Activated effector memory CD4-positive, alpha-beta T cell treated with anti-CD3 and anti-CD28 coated beads, Interleukin-2, amount 50 U/mL, for 16 hours (primary cell): ENCODE results near the gene TNFRSF8.

Experiments
- DNase-seq: peaks from one replicate; pipeline ENCODE4 v3.0.0-alpha.2; 2020

Gene TNFRSF8

DNA sequence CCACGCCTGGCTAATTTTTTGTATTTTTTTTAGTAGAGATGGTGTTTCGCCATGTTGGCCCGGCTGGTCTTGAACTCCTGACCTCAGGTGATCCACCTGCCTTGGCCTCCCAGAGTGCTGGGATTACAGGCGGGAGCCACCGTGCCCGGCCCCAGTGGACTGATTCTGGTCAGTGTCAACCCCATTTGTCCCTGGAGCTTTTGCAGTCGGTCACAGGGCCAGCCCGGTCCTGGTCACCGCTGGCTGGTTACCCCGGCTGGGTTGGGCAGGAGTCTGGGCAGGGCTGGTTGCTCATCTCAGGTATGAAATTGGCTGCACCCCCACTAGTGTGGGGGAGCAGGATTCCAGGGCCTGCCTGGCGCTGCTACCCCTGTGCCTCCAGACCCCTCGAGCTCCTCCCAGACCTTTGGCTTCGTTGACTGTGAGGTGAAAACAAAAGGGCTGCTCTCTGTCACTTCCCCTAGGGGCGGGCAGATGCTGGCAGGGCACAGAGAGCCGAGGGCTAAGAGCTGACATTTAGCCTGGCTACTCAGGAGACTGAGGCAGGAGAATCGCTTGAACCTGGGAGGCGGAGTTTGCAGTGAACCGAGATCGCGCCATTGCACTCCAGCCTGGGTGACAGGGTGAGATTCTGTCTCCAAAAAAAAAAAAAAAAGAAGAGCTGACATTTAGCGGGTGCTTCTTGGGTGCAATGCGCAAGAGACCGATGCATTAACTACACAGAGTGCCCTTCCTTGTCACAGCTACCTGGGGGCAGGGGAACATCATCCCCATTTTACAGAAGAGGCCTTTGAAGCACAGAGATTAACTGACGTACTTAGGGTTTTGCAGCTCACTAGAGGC lies 114.3 kb downstream of the TNFRSF8 start:
- peak; percentile 73 for DNase-seq

DNA sequence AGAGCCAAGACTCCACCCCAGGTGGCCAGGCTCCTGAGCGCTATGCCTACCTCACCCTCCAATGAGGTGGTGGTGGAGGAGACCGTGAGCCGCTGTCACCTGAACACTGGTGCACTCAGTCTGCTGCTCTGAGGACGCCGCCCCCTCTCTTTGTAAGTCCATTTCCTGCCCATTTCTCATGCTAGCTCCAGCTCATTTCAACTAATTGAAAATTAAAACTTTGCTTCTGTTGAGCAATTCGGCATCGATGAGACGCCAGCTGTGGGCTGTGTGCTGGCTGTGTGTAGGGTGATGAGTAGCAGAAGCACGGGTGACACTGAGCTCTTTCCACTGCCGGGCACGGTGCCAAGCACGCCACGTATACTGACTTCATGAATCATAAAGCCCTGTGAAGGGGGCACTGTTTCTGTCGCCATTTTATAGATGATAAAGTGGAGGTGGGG lies 114.9 kb downstream of the TNFRSF8 start:
- peak; percentile 98 for DNase-seq

DNA sequence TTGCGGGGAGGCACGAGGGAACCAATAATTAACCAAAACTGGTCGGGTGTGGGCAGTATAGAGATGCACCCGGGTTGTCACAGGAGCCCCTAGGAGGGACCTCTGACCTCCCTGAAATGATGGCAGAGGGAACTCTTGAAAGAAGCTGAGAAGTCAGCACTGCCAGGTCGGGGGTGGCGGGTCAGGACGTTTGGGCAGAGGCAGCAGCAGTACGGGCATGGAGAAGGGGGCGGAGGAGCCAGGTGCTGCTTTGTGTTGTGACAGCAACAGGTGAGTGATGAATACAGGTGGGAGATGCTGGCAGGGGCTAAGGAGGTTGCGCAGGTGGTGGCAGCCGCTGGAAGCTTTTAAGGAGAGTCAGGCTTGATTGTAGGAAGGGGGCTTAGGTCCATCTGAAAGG lies 115.4 kb downstream of the TNFRSF8 start:
- DNase-seq: no peak

DNA sequence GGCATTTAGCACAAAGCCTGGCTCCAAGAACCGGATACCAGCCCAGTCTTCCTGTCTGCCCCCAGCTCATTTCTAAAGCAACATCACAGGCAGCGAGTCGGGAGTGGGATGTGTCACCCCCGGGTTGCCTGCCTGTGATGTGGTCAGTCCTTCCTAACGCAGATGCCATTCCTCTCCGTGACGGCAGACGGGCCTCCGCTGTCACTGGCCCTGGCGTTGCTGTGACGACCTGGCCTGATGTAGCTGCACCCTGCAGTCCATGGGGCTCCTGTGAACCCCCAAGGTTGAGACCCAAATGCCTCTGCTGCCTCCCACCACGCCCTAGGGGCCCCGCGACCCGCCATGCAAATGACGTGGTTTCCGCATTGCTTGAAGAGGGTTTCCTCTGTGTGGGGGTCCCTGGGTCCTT lies 116.0 kb downstream of the TNFRSF8 start:
- peak; percentile 93 for DNase-seq

DNA sequence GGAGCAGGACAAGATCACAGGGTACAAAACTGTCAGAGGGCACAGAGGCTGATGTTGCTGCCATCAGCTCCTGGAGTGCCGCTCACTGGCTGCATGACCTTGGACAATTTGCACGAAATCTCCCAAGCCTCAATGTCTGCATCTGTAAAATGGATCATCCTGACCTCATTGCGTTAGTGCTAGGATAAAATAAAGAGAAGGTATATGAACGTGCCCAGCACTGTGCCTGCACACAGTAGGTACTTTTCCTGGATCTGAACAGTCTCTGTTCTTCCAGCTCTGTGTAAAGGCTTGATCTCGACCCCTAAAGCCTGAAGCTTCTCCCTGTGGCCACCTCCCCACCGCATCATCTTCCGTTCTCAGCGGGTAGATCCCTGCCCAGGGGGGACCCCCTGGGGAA lies 116.6 kb downstream of the TNFRSF8 start:
- no peak for DNase-seq

DNA sequence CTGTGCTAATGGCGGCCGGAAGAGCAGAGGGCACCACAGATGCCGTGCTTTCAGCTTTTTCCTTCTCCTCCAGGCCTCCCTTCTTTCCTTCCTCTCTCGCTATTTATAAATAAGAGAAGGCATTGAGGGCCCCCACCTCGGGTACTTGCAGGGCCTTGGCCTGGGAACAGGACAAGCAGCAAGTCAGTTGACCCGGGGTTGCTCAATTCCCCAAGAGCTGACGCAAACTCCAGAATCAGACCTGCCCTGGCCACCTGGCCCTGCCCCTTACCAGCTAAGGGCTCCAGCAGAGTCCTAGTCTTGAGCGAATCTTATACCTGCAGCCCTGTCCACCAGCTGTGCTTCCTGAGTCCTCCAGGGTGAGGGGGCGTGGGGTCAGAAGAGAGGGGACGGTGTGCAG lies 117.2 kb downstream of the TNFRSF8 start:
- no peak for DNase-seq

DNA sequence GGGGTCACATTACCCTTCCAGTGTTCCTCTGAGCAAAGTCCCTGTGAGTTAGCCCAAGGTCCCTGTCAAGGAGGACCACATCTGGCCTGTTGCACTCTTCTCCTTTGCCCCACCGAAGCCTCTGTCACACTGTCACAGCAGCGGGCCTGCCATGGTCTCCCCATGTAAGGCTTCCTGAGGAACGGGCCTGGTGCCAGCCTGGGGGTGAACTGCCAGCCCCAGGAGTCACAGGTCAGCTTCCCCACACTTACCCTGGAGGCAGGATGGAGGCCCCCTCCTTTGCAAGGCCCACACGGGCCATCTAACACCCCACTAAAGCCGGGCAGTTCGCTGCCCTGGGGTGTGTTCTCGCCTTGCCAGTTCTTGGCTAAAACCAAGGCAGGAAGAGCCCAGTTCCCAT lies 117.8 kb downstream of the TNFRSF8 start:
- DNase-seq: no peak

DNA sequence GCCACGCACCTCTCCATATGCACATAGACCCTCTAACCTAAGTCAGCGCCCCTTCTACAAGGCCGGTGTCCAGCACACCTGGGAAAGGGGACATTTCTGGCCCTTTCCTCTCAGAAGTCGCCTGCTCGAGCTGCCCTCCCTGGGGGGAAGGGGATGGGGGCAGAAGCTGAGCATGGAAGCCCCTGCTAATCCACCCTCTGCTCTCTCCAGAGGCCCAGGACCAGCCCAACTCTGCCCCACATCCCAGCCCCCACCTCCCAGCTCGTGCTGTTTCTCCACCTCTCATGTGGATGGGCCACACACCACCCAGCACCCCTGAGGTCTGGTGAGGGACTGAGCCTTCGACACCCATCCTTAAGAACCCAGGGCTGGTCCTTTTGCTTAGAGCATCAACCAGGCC lies 118.5 kb downstream of the TNFRSF8 start:
- DNase-seq: no peak

DNA sequence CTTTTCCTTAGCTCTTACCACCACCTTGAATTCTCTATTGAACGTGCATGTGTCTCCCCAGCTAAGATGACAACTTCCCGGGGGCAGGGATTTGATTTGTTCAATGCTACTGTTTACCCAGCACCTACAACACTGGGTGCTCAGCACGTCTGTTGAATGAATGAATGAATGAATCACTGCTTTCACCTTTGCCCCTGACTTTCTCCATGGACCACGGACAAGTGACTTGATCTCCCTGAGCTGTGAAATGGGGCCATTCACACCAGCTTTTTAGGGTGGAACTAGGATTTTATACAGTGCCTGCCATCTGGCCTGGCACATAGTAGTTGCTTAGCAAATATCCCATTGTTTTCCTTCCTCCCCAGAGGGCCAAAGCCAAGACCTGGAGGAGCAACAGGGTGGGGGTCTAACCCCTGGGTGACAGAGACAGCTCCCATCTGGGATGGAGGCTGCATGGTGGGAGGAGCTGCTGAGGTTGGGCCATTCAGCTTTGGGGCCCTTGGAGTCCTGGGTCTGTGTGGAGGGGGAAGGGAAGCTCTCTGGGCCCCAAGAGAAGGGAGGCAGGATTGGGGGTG lies 119.4 kb downstream of the TNFRSF8 start:
- no peak for DNase-seq

DNA sequence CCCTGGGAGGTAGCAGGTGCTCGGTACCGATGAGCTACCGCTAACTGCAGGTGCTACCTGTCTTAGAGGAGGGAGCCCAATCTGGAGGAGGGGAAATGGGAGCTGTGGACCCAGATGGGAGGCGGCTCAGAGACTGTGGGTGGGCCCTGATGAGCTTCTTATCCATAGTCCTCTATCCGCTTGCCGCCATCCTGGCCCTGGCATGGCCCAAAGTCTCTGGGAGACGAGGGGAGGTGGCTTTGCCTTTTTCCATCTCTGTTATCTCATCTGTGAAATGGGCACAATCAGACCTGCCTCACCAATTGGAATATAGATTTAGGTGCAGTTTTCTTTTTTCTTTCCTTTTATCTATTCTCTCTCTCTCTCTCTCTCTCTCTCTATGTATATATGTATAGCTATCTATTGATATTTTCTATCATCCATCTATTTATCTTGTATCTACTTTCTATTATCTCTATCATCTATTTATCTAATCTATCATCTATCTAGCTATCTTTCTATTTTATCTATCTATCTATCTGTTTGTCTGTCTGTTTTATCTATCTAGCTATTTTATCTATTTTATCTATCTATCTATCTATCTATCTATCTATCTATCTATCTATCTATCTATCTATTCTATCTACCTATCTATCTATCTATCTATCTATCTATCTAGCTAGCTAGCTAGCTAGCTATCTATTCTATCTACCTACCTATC lies 120.1 kb downstream of the TNFRSF8 start:
- DNase-seq: no peak

DNA sequence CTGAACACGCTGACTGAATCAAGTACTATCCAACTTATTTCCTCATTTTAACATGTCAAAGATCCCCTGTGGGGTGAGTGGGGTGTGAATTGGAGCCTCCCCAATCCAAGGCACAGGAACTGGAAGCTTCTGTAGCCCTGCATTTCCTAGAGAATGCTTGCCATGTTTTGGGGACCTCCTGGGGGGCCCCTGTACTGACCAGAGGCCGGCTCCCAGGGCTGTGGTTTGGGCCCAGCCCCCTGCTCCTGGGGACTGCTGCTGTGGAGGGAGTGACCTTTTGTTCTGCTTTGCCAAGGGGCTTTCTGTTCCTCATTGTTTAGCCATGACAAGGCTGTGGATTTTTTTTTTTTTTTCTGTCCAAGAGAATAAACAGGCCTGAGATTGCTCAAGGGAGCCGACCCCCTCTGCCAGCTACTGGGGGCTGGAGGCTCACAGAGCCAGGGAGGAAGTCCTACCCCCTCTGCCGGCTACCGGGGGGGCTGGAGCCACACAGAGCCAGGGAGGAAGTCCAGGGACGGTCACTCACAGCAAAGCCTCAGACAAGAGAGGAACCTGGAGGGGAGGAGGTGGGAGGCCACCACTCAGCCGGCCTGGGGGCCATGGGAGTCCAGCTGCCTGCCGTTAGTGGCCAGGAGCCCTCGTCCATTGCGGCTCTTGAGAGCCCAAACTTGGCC lies 121.0 kb downstream of the TNFRSF8 start:
- no peak for DNase-seq

DNA sequence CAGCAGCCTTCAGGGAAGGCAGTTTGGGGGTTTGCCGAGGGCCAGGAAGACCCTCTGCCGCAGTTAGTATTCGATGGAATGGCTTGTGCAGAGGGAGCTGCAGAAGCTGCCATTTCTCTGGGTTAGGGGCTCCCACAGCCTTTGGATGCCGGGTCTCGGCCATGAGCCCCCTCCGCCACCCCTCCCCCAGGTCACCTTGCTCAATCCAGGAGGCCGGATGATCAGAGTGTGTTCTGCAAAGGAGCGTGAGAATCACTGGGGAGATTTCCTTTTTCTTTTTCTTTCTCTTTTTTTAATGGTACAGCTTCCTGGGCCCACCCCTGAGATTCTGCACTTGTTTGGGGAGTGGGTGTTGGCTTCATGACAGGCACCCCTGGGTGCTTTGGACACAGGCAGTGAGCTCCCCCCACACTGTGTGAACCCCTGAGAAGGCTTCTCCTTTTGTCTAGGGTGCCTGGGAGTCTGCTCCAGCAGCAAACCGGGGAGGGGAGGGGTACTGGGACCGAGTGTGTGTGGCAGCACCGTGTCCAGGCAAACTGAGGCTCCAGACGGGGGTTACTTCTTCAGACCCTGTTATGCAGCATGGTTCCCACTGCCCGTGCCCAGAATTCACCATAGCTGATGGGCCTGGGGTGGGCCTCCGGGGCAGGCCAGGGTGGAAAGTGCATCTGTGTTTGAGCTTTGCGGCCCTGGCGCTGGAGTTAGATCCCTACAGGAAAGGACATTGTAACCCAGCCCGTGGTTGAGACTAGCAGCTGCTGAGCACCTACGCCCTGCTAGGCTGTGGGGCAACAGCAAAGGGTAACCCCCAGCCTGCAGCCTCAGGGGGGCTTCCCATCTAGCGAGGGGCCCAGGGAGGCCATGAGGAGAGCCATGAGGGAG lies 122.2 kb downstream of the TNFRSF8 start:
- DNase-seq: no peak

DNA sequence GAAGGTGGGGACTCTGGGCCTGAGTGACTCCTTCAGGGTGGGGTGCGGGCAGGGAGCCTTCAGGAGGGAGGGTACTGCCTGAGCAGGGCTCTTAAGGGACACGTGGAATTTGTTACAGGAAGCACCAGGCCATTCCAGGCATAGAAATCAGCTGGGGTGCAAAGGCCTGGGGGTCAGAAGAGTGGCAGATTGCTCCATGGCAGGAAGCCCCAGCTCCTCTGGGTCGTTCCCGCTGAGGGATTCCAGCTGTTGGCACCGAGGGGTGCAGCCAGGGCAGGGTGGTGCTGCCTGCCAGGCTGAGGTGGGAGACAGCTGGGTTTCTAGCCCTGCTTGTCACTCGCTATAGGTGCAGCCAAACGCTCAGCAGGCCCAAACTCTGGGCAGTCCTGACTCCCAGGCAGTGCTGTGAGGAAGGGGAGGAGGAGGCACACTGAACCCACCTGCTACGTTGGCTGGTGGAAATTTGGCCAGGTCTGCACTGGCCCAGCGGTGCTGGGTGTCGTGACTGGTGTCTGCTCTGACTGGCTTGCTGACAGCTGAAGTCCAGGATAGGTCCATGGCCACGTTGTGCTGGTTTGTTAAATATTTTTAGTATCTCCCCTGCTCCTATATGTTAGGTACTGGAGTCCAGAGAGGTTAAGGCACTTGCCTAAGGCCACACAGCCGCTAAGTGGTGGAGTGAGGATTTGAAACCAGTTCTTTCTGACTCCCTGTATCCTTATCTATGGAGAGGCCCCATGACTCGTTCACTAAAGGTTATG lies 123.0 kb downstream of the TNFRSF8 start:
- DNase-seq: no peak

DNA sequence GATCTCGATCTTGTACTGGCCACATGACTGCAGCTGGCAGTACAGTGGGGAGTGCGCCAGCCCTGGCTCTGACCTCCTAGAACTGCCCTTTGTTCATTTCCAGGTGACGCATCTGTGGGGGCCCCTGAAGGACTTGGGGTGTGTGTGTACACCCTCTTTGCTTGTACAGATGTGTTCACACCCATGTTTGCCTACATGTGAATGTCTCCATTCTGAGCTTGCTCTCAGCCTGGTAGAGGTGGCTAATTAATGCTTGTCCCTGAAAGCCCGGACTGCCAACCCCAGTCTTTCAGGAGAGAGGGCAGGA lies 123.5 kb downstream of the TNFRSF8 start:
- no peak for DNase-seq

DNA sequence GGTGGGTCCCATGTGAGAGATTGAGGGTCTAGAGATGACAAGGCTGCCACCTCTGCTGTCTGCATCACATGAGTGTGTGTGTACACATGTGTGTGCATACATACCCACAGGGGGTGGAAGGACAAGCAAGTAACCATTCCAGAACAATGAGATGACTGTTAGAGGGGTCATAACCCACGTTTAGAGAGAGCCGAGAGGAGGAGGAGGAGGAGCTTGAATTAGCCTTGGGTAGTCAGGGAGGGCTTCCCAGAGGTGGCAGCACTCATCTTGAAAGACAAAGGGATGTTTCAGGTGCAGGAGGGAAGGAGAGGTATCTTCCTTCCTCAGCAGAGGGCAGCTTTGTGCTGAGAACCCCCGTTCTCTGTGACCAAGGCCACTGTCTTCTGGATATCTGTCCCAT lies 125.0 kb downstream of the TNFRSF8 start:
- DNase-seq: no peak

DNA sequence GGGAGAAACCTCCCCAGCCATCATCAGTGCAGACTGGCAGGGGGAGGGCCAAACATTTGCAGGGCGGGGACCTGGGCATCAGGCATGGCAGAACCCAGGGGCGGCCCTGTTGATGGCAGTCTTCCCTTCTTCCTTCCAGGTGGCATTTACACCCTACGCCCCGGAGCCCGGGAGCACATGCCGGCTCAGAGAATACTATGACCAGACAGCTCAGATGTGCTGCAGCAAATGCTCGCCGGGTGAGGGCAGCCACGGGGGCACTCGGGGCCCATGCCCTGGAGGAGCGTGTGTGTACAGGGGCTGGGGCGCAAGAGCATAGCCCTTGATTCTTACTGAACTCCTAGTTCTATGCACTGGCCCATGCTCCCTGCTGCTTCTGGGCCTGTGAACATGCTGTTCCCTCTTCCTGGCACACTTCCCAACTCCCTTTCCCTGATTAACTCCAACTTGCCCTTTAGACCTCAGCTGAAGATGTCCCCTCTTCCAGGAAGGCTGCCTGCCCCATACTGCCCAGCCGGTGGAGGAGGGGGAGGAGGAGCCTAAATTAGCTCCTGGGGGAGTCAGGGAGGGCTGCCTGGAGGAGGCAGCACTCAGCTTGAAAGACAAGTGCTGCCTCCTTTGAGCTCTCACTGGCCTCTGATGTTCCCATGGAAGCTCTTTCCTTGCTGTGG lies 125.7 kb downstream of the TNFRSF8 start:
- no peak for DNase-seq

DNA sequence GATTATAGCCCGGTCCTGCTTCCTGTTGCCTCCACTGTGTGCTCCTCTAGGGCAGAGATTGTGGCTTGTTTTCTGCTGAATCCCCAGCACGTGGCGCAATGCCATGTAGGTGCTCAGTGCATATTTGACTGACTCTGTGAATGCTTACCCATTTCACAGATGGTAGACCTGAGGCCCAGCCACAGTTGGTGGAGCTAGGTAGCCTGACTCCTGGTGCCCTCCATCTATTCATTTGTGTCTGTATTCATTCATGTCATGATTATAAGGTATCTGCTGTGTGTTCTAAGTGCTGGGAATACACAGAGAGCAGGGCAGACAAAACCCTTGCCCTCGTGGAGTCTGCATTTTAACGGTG lies 126.2 kb downstream of the TNFRSF8 start:
- no peak for DNase-seq

DNA sequence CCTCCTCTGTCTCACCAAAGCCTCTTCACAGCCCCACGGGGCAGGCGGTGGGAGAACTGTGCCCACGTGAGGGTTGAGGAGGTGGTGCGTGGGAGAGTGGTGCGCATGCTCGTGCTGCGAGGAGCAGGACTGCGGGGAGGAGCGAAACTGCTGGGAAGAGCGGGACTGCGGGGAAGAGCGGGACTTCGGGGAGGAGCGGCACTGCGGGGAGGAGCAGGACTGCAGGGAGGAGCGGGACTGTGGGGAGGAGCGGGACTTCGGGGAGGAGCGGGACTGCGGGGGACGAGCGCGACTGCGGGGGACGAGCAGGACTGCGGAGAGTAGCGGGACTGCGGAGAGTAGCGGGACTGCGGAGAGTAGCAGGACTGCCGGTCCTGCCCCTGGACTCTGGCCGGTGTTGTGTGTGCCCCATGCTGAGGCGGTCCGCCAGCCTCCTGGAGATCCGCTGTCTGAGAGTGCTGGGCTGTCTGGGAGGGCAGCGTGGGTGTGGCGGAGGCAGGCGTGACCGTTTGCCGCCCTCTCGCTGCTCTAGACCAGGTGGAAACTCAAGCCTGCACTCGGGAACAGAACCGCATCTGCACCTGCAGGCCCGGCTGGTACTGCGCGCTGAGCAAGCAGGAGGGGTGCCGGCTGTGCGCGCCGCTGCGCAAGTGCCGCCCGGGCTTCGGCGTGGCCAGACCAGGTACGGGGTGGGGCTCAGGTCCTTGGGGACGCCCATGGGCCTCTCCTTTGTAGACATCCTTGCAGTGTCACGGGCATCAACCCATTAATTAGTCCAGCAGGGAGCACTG lies 128.3 kb downstream of the TNFRSF8 start:
- no peak for DNase-seq
